ENCODE data around the gene IL26. TPM values are rescaled to one million over a fixed set of nuclear protein-coding genes. Genes with fewer than 3 reads are reported as not detected.

IL26 gene
- total and polyA plus RNA-seq, 7 donors, result 0.22 to 0.36 TPM; not detected in 5

DNA sequence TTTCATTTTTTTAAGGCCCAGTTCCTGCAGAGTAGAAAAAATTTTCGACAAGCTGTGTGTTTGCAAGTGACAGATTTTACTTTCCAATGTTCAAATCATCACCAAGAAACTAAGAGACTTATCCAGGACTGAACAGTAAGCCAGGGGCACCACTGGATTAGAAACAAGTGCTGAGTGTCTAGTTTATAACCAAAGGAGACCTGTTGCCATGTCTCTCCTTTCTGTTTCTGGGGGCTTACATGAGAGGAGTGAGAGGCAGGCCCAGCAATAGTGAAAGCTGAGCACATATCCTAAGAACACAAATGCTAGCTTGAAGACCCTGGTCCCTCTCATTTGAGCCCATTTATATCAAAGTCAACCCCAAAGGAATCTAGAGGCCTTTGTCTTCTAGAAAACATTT is 69.0 kb downstream of the IL26 start:
- H3K9me3 ChIP-seq, result no peaks in the 10 kb centered on the region
- H3K4me1 ChIP-seq, result no peaks in the 10 kb centered on the region
- no peak overlapping the region for H3K4me3 ChIP-seq
- no peak for DNase-seq
- TF ChIP-seq POLR2AphosphoS5 (IDR thresholded peaks at IDR 0.05), result no peak
- intact Hi-C loops (cut with DNase I), result no loop called here
- no peak overlapping the region for H3K27ac ChIP-seq
- H3K36me3 ChIP-seq, result no peaks in the 10 kb centered on the region
- 33 to 72% methylated on average over 1 of the region's 1 CpG for WGBS, 2 donors
- H3K27me3 ChIP-seq, result no peaks in the 10 kb centered on the region

GRCh38 chr12:68154779-68155178 is 70.8 kb downstream of the IL26 start:
- Histone ChIP-seq H3K9me3 (no peaks in the 10 kb centered on the region), H3K4me3 (no peak overlapping the region), H3K27ac (no peak overlapping the region), H3K4me1 (no peaks in the 10 kb centered on the region), H3K36me3 (no peaks in the 10 kb centered on the region), H3K27me3 (no peaks in the 10 kb centered on the region)
- DNase-seq, result no peak
- intact Hi-C loops (cut with DNase I), result no loop called here
- no peak for TF ChIP-seq POLR2AphosphoS5 (IDR thresholded peaks at IDR 0.05)
- TF ChIP-seq, protein P1, sequence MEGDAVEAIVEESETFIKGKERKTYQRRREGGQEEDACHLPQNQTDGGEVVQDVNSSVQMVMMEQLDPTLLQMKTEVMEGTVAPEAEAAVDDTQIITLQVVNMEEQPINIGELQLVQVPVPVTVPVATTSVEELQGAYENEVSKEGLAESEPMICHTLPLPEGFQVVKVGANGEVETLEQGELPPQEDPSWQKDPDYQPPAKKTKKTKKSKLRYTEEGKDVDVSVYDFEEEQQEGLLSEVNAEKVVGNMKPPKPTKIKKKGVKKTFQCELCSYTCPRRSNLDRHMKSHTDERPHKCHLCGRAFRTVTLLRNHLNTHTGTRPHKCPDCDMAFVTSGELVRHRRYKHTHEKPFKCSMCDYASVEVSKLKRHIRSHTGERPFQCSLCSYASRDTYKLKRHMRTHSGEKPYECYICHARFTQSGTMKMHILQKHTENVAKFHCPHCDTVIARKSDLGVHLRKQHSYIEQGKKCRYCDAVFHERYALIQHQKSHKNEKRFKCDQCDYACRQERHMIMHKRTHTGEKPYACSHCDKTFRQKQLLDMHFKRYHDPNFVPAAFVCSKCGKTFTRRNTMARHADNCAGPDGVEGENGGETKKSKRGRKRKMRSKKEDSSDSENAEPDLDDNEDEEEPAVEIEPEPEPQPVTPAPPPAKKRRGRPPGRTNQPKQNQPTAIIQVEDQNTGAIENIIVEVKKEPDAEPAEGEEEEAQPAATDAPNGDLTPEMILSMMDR (IDR thresholded peaks at IDR 0.05), result no peak
- TF ChIP-seq EP300 (IDR thresholded peaks at IDR 0.05), result no peak
- no peak for TF ChIP-seq POLR2A (IDR thresholded peaks at IDR 0.05)
- WGBS, 2 donors, result 51 to 56% methylated on average over 1 of the region's 1 CpG

Other genes with a start within 250 kb of the IL26 start
- gene IFNG-AS1, start 236.4 kb downstream of the IL26 start, total RNA-seq, result not detected
- under 1 TPM in 1 of 3 donors, not detected in 2; 0.29 TPM for gene IFNG-AS1, start 236.4 kb downstream of the IL26 start, polyA plus RNA-seq
- gene IFNG, start 66.1 kb downstream of the IL26 start, total RNA-seq, result not detected
- gene IFNG, start 66.1 kb downstream of the IL26 start, polyA plus RNA-seq, result 1 to 10 TPM in 1 of 3 donors, not detected in 2; 1.2 TPM
- not detected for gene IL22, start 27.8 kb upstream of the IL26 start, total RNA-seq
- gene IL22, start 27.8 kb upstream of the IL26 start, polyA plus RNA-seq, result 1 to 10 TPM in 1 of 3 donors, not detected in 2; 1.2 TPM
- gene MDM1, start 106.6 kb upstream of the IL26 start, total RNA-seq, result 100 to 1,000 TPM in 1 of 4 donors, 10 to 100 TPM in 3; 73.3 to 113 (median 89.9) TPM
- gene MDM1, start 106.6 kb upstream of the IL26 start, polyA plus RNA-seq, result 1 to 10 TPM; 4.2 to 8.0 (median 5.4) TPM

All from sigmoid colon (tissue), 7 donors.